CD4-positive, alpha-beta T cell treated with Interleukin-12 subunit alpha and Interleukin-12 subunit beta, for 1 hour (primary cell): ENCODE results near the gene MIEF2.
"Not testable (repeated sequence)": the region's sequence is repeated elsewhere in the genome, so short reads cannot be mapped to it uniquely, and the experiment has no call there.

Experiments
- DNase-seq: peaks from one replicate; pipeline ENCODE4 v3.0.0-alpha.2; 2020

MIEF2 gene

GRCh38 chr17:18257982-18258355, 2.5 kb upstream of the MIEF2 start:
- DNase-seq, result peak; percentile 47

DNA sequence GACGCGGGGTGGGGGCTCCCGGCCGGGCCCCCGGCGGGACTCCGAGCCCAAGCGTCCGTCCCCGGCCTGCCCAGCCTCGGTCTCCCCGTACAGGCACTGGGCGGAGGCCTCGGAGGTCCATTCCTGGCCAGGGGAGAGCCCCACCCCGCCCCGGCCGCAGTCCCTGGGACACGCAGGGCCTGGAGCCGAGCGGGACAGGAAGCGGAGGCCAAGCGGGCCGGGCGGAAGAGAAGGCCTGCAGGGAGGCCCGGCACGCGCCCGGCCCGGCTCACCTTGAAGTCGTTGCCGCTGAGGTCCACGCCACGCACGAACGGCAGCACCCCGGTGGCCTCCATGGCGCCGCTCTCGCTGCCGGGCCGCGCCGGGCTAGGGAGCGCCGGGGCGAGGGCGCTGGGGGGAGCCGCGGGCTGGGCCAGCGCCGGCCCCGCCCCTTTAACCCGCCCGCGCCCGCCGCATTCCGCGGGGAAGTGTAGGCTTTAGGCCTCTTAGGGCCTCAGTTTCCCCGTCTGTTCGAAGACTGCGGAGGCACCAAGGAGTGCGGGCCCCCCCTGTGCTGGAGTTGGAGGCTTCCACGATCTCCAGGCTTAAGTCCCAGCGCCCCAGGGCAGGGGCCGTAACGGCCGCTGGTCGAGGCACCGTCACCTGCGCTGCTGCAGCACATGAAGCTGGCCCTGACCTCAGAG, 2.0 kb upstream of the MIEF2 start, which contains the start of gene FLII:
FLII (minus strand) TSS at position 383 of the 683 bp plus-strand sequence; CDS start at position 335, 48 bp downstream.
- peak; percentile 59 for DNase-seq

DNA sequence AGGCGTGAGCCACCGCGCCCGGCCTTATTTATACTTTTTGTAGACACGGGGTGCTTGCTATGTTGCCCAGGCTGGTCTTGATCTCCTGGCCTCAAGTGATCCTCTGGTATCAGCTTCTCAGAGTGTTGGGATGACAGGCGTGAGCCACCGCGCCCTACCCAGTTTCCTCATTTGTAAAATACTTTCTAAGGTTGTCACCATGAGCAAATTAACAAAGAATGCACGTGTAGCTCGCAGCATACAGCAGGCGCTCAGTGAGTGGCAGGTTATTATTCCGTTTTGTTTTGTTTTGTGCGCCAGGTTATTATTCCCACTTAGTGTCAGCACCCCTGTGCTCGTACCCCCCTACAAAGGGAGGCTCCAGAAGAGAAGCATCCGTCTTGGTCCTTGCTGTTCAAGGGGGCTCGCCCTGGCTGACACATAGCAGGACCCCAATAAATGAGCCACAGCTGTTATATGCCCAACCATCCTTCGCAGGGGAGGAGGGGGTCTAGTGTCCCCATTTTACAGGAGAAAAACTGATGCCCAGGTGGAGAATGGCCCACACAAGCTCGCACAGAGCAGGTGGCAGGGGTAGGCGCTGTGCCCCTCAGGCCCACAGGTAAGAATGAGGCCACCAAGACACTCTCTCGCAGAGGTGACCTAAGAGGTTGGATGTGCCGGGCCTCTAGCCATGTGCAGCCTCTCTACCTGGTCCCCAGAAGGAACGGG, 686 bp upstream of the MIEF2 start:
- DNase-seq, result no peak

GRCh38 chr17:18261146-18261515, 669 bp downstream of the MIEF2 start:
- peak; percentile 21 for DNase-seq

GRCh38 chr17:18261659-18262058, 1.2 kb downstream of the MIEF2 start:
- DNase-seq, result no peak

- no peak for DNase-seq
Observed at GRCh38 chr17:18262111-18262510, 1.6 kb downstream of the MIEF2 start.

DNA sequence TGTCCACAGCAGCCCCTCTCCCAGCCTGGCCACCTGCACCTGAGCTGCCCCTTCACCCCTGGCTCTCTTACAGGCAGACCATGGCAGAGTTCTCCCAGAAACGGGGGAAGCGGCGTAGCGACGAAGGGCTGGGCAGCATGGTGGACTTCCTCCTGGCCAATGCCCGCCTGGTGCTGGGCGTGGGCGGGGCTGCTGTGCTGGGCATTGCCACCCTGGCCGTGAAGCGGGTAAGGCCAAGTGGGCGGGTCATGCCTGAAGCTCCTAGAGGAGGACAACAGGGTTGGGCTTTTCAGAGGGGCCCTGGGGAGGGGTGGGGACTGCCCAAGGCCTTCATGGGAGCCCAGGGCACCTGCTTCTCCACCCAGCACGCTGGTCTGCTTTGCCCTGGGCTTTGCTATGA, 2.2 kb downstream of the MIEF2 start:
- DNase-seq, result no peak

DNA sequence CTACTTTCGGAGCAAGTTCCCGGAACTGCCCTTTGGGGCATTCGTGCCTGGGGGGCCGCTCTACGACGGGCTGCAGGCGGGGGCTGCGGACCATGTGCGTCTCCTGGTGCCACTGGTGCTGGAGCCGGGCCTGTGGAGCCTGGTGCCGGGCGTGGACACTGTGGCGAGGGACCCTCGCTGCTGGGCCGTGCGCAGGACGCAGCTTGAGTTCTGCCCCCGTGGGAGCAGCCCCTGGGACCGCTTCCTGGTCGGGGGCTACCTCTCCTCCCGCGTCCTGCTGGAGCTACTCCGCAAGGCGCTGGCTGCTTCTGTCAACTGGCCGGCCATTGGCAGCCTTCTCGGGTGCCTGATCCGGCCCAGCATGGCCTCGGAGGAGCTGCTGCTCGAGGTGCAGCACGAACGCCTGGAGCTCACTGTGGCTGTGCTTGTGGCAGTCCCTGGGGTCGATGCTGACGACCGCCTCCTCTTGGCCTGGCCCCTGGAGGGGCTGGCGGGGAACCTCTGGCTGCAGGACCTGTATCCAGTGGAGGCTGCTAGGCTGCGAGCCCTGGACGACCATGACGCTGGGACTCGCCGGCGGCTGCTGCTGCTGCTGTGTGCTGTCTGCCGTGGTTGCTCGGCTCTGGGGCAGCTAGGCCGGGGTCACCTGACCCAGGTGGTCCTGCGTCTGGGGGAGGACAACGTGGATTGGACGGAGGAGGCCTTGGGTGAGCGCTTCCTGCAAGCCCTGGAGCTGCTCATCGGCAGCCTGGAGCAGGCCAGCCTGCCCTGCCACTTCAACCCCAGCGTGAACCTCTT, 3.6 kb downstream of the MIEF2 start:
- DNase-seq, result no peak

- DNase-seq, result no peak
Observed at GRCh38 chr17:18267366-18267765, 6.9 kb downstream of the MIEF2 start.

GRCh38 chr17:18267927-18268711, 7.7 kb downstream of the MIEF2 start:
- DNase-seq, result no peak

- no peak for DNase-seq
Observed at GRCh38 chr17:18270046-18270931, 9.8 kb downstream of the MIEF2 start.

GRCh38 chr17:18277076-18277475, 16.6 kb downstream of the MIEF2 start:
- no peak for DNase-seq

GRCh38 chr17:18278867-18279266, 18.4 kb downstream of the MIEF2 start:
- DNase-seq, result no peak

DNA sequence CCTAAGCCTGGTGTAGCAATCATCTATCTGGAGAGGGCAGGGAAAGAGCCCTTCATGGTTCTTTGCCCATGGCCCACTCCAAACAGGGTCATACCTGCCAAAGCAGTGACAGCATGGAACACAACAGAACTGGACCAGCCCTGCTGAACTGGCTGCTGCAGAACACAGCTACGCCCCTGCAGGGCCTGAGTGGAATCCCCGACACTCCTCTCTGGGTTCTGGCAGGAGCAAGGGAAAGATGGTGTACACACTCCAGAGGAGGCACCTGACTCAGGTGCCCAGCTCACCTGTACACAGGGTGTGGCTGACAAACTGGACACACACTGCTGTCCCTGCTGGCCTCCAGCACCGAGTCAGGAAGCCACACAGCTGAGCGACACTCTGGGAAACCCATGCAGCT, 19.8 kb downstream of the MIEF2 start:
- DNase-seq, result no peak

GRCh38 chr17:18280766-18281371, 20.4 kb downstream of the MIEF2 start:
- no peak for DNase-seq

- no peak for DNase-seq
Observed at GRCh38 chr17:18281788-18282187, 21.3 kb downstream of the MIEF2 start.

- DNase-seq, result no peak
Observed at GRCh38 chr17:18285296-18285695, 24.8 kb downstream of the MIEF2 start.

- no peak for DNase-seq
Observed at GRCh38 chr17:18291718-18292540, 31.5 kb downstream of the MIEF2 start.

GRCh38 chr17:18298061-18298460, 37.6 kb downstream of the MIEF2 start:
- DNase-seq, result not testable (repeated sequence)

DNA sequence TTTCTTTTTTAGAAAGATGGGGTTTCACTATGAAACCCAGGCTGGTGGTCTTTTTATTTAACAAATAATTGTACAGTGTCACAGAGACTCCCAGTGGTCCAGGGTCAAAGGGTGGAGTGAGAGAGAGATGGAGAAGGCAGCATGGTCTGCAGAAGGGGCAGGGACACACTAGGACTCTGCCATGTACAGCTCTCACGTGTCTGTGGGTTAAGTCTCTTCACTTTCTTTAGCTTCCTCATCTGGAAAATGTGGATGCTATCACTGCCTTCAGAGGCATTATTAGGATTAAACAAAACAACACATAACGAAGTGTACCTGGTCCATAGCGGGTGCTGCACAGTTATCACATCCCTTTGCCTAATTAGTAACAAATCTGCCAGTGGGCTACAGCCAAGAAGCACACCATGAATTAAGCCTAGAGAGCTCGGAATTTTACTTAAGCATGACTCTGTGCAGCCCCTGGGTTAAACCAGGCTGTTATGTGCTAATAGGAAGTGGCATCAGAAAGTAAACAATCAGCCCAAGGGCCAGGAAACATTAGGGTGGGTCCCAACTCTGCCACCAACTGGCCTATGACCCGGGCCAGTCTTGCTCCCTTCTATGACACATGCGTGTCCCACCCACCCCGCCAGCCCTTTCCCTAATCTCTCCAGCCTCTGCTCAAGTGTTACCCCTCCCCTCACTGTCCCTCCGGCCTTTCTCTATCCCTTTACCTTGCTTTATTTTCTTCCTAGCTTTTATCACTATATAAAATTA, 40.4 kb downstream of the MIEF2 start:
- DNase-seq, result no peak
